HS-5 (cell line): ENCODE results near the gene TRABD2B.

Source experiments
- DNase-seq: peaks from one replicate; pipeline ENCODE4 v3.0.0-alpha.2; 2012; ENCODE audit warnings: low read depth

The TRABD2B gene

GRCh38 chr1:47906527-47907176 lies 90.5 kb downstream of the TRABD2B start:
- no peak for DNase-seq

GRCh38 chr1:47906009-47906432 lies 91.2 kb downstream of the TRABD2B start:
- no peak for DNase-seq

DNA sequence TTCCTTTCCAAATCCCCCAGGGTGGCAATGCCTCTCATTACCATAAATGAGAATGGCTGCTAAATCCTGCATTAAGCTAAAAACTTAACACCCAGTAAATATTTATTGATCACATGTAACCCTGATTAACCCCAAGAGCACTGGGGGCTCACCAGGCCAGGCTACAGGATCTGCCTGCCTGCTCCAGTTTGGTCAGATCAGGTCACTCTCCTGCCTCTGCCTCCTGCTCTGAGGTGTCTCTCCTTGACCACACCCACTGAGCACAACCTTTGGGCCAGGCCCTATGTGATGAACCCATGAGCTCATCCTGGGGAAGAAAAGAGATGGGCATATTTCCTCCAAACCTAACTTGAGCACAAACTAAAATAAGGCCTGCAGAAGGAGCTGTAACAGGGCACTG lies 93.5 kb downstream of the TRABD2B start:
- DNase-seq = no peak

- DNase-seq = no peak
Measured at GRCh38 chr1:47901001-47901575, 96.1 kb downstream of the TRABD2B start.

GRCh38 chr1:47898133-47898845 lies 98.9 kb downstream of the TRABD2B start:
- DNase-seq = no peak

- no peak for DNase-seq
Measured at GRCh38 chr1:47895279-47896125, 101.7 kb downstream of the TRABD2B start.

DNA sequence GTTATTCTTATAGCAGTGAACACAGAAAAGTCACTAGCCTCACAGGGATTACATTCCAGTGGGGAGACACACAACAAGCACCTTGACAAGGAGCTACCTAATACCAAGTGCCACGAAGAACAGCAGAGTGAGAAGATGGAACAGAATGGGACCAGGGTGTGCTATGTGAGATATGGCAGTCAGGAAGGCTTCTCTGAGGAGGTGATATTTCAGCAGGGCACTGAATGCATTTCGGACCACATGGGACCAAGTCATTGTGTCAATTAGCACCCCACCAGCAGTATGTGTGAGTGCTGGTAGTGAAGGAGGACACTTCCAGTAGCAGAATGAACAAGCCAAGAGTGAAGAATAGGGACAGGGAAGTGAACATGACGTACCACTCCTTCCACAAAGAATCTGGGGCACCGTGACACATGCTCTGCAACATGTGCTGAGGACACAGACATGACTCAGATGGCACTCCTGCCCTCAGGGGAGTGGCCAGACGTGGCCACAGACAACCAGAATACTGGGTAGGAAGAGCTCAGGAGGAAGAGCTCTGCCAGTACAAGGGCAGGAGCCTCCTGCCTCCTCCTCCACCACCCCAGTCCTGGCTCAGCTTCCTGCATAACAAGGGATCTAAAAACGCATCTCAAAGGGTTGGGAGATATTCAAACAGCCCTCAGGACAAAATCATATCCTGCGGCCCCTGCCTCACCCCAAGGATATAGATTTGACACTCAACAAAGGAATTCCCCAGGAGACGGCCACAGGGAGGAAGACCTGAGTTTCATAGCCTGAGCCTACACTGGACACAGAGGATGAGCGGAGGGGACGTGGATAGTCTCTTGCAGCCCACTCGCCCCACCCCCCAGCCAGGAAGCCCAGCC lies 102.5 kb downstream of the TRABD2B start:
- DNase-seq = peak; percentile 2

GRCh38 chr1:47893412-47893811 lies 103.8 kb downstream of the TRABD2B start:
- DNase-seq = no peak

GRCh38 chr1:47890779-47891178 lies 106.4 kb downstream of the TRABD2B start:
- DNase-seq = no peak

DNA sequence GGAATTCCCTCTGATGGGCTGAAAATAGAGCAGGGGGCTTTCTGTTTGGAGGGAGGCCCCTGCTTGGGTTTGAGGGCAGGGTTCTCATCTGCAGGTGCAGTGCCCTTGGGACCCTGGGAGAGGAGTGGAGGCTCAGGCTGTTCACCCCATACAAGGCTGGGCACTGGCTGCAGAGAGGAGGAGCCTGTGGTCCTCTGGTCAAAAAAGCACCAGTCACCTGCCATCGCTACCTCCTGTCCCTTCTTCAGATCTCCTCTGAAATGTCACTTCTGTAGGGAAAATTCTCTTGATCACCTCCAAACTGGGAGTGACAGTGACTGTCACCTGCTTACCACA lies 108.9 kb downstream of the TRABD2B start:
- DNase-seq = no peak

- no peak for DNase-seq
Measured at GRCh38 chr1:47887475-47888293, 109.5 kb downstream of the TRABD2B start.

- no peak for DNase-seq
Measured at GRCh38 chr1:47887060-47887459, 110.1 kb downstream of the TRABD2B start.

DNA sequence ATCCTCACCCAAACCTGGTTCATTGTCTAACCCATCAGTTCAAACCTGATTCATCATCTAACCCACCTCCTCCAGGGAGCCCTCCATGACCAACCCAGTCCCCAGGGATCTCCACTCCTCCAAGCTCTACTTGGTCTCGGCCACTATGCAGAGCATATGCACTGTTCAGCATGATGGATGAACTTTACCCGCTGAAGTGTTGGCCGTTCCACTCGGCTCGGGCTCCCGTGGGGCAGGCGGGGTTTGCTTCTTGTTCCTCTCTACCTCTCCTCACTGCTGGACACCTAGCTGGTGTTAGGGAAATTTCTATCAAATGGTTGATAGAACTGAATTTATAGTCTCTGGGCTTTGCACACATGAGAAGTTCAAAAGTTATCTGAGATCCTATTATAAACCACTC lies 111.0 kb downstream of the TRABD2B start:
- DNase-seq = no peak

DNA sequence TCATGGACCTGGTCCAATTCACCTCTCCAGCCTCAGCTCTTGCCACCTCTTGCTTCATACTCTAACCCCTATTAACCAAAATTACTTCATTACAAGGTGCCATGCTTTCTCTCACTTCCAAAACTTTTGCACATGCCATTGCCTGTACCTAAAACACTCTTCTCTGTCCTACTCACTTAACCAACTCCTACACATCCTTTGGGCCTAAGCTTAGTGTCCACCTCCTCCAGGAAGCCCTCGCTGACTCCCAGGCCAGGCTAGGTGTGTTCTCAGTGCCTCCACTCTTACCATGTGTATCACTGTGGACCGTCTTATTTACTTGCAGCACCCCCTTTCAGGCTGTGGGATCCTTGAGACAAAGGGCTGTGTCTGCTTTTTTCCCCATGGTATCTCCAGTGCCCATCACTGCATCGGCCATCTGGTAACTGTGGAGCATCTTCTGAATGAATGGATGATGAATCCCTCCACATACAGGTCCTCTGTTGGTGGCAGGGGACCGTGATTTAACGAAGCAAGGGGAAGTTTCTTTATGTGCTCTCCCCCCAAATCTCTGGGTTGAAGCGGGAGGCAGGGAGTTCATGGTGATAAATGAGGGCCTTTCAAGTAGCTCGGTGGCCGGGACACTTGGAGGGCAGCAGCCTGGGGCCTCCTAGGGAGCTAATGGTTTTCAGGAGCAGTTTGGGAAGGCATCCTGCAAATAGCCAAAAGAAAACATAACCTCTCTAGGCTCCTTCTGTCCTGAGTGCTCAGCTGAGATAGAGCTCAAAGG lies 111.9 kb downstream of the TRABD2B start:
- no peak for DNase-seq

- no peak for DNase-seq
Measured at GRCh38 chr1:47883963-47884362, 113.2 kb downstream of the TRABD2B start.

GRCh38 chr1:47881505-47882442 lies 115.4 kb downstream of the TRABD2B start:
- DNase-seq = no peak

GRCh38 chr1:47876587-47876963 lies 120.6 kb downstream of the TRABD2B start:
- DNase-seq = no peak

DNA sequence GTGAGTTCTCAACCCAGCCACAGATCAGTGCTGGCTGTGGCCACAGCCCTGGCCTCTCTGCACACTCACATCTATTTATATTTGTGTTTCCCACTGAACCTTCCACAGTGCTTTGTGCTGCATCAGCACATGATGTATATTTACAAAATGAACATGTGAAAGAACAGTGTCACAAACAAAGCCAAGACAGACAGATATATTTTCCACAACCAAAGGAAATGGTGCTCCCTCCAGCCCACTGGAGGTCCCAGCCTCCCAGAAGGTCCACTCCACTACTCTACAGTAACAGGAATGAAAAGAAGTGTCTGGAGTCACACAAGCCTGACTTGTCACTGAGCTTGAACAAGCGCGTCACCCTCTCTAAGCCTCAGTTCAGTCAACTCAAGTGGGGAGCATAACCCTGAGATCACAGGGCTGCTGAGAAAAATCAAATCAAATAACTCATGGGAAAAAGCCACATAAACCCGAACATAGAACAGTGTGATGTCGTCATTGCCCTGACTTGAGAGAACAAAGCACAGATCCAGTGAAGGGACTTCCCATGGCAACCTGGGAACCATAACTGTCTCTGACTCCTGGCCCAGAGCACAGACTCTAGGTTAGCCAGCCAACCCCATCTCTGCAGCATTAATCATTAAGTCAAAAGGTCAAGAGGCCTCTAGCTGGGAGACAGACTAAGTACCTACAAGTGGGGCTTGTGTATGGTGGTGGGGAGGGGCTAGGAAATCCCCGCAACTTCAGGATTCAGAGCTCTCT lies 121.2 kb downstream of the TRABD2B start:
- DNase-seq = no peak
